ENCODE measurements around the gene AGBL4. TPM values are rescaled to one million over a fixed set of nuclear protein-coding genes. Genes with fewer than 3 reads are reported as not detected.

The AGBL4 gene
- total RNA-seq, 3 donors from 2014 or later, result 0.46 to 0.57 TPM; not detected in 1

GRCh38 chr1:49364676-49365075, 659.1 kb downstream of the AGBL4 start:
- intact Hi-C loops (cut with DNase I, micrococcal nuclease), result no loop called here
- no peaks in the 10 kb centered on the region for H3K36me3 ChIP-seq (ENCODE audit: low read depth)
- H3K4me1 ChIP-seq (ENCODE audit: low read depth), result no peaks in the 10 kb centered on the region
- no peak overlapping the region for H3K4me3 ChIP-seq
- TF ChIP-seq CTCF (IDR thresholded peaks at IDR 0.05), result no peak
- DNase-seq (no peak), ATAC-seq (no peak)
- H3K9me3 ChIP-seq, result peaks cover 3% of the 10 kb centered on the region

GRCh38 chr1:49363628-49364027, 660.1 kb downstream of the AGBL4 start:
- Histone ChIP-seq H3K36me3 (ENCODE audit: low read depth) (no peaks in the 10 kb centered on the region), H3K9me3 (peaks cover 3% of the 10 kb centered on the region), H3K4me3 (no peak overlapping the region), H3K4me1 (ENCODE audit: low read depth) (no peaks in the 10 kb centered on the region)
- ATAC-seq, result no peak
- no peak for TF ChIP-seq CTCF (IDR thresholded peaks at IDR 0.05)
- intact Hi-C loops (cut with DNase I, micrococcal nuclease), result no loop called here
- DNase-seq, result no peak

GRCh38 chr1:49358036-49358435, 665.7 kb downstream of the AGBL4 start:
- TF ChIP-seq CTCF (IDR thresholded peaks at IDR 0.05), result no peak
- Histone ChIP-seq H3K9me3 (peaks cover 3% of the 10 kb centered on the region), H3K36me3 (ENCODE audit: low read depth) (no peaks in the 10 kb centered on the region), H3K4me3 (no peak overlapping the region), H3K4me1 (ENCODE audit: low read depth) (no peaks in the 10 kb centered on the region)
- DNase-seq (no peak), ATAC-seq (no peak)
- intact Hi-C loops (cut with DNase I, micrococcal nuclease), result no loop called here

GRCh38 chr1:49356594-49356993, 667.2 kb downstream of the AGBL4 start:
- no peaks in the 10 kb centered on the region for H3K36me3 ChIP-seq (ENCODE audit: low read depth)
- DNase-seq, result no peak
- no peak for TF ChIP-seq CTCF (IDR thresholded peaks at IDR 0.05)
- H3K4me1 ChIP-seq (ENCODE audit: low read depth), result no peaks in the 10 kb centered on the region
- no peak for ATAC-seq
- peaks cover 3% of the 10 kb centered on the region for H3K9me3 ChIP-seq
- intact Hi-C loops (cut with DNase I, micrococcal nuclease), result no loop called here
- H3K4me3 ChIP-seq, result no peak overlapping the region

GRCh38 chr1:49351768-49352167, 672.0 kb downstream of the AGBL4 start:
- no peaks in the 10 kb centered on the region for H3K36me3 ChIP-seq (ENCODE audit: low read depth)
- ATAC-seq (no peak), DNase-seq (no peak)
- no peak overlapping the region for H3K4me3 ChIP-seq
- H3K9me3 ChIP-seq, result peaks cover 2% of the 10 kb centered on the region
- H3K4me1 ChIP-seq (ENCODE audit: low read depth), result no peaks in the 10 kb centered on the region
- intact Hi-C loops (cut with DNase I, micrococcal nuclease), result no loop called here
- TF ChIP-seq CTCF (IDR thresholded peaks at IDR 0.05), result no peak

- no peak for DNase-seq
- intact Hi-C loops (cut with DNase I, micrococcal nuclease), result no loop called here
- no peaks in the 10 kb centered on the region for H3K36me3 ChIP-seq (ENCODE audit: low read depth)
- no peak for ATAC-seq
- H3K4me3 ChIP-seq, result no peak overlapping the region
- H3K4me1 ChIP-seq (ENCODE audit: low read depth), result no peaks in the 10 kb centered on the region
- TF ChIP-seq CTCF (IDR thresholded peaks at IDR 0.05), result no peak
- H3K9me3 ChIP-seq, result peaks cover 7% of the 10 kb centered on the region
Observed at GRCh38 chr1:49346767-49347349, 676.9 kb downstream of the AGBL4 start.
